Epidermal melanocyte (primary cell): ENCODE data around the gene FBXO48.
"Not testable (repeated sequence)": the region's sequence is repeated elsewhere in the genome, so short reads cannot be mapped to it uniquely, and the experiment has no call there.

ENCODE experiments used
- DNase-seq: peaks from one replicate; pipeline ENCODE4 v3.0.0; 2011; ENCODE audit warnings: low spot score; ENCODE audit not compliant: insufficient read length

Gene FBXO48

DNA sequence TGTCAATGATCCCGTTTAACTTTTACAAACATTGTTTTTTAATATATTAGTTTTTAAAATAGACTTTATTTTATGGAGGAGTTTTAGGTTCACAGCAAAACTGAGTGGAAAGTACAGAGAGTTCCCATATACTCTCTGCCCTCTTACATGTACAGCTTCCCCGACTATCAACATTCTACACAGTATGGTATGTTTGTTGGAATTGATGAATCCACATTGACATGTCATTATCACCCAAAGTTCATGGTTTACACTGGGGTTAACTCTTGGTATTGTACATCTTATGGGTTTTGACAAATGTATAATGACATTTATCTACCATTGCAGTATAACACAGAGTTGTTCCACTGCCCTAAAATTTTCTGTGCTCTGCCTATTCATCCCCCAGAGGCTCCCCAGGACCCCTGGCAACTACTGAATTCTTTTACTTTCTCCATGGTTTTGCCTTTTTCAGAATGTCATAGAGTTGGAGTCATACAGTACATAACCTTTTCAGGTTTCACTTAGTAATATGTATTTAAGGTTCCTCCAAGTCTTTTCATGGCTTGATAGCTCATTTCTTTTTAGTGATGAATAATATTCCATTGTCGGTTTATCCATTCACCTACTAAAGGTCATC, 5.8 kb upstream of the FBXO48 start:
- DNase-seq = no peak

DNA sequence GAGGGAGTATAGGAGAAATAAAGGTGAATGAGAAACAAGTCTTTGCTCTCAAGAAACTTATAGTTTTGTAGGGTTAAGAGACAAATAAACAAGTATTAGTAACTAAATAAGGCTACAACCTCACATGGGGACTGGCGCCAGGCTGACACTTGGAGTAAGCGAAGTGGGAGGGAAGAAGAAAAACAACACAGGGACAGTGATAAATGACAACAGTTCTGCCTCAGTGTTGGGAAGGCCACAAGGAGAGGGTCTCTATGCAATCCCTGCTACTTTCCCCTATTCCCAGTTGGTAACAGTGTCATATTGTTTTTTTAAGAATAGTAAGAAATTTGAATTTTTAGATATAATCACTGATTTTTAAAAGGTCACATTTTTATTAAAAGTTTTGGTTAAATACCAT, 4.3 kb upstream of the FBXO48 start:
- no peak for DNase-seq

DNA sequence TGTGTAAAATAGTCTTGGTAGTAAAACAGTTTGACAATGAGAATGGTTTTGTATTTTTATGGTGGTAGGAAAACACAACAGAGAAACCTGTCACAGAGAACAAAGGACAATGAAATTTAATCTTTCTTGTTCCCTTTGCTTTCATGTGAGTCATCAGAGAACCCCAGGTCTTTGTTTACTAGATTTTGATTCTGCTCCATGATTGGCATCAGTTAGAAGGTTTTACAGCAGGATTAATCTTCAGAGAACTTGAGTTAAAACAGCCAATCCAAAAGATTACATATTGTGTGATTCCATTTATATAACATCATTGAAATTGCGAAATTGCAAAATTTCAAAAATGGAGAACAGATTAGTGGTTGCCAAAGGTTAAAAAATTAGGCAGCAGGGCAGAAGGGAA, 2.8 kb upstream of the FBXO48 start:
- DNase-seq = no peak

DNA sequence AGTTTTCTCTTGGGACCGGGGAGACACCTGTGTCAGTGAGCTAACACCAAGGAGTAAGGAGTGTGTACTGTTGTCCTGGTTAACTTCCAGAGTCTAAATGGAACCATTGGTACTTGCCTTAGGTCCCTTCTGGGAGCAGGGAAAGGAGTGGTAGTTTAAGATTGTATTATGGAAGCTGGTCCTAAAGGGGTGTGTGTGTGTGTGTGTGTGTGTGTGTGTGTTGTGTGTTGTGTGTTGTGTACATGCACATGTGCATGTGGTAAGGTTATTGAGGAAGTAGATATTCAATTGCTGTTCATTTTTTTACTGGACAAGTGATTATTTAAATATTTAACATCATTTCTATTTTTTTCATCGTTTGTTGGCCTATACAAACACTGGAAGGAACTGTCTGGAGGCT, 1.7 kb upstream of the FBXO48 start:
- DNase-seq = no peak

DNA sequence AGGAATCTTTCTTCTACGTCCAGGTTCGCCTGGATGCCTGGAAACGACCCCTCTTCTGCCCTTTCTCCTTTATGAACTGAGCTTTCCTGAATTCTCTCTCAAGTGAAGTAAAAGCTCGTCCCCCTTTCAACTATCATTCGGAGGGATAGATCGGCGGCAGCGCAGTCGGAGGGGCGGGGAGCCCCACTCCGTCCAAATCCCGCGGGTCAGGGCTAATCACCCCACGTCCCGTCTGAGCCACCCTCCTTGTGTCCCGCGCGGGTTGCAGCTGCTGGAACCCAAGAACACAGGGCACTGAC, 367 bp downstream of the FBXO48 start:
- no peak for DNase-seq

DNA sequence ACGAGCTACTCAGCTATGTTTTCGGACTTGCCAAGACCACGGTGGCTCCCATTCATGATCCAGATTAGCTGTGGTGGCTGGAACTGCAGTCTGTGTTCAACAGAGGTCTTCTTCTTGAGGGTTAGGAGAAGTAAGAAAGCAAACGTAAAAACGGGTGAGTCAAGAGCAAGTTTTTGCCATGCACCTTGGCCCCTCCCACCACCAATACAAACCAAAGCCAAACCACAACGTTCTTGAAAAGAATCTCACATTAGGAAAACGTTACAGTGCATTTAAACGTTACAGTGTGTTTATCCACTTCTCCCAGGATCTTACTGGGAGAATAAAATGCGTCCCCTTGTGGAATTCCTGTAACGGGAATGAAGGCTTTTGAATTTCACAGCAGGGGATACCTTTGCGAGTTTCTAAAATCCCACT, 725 bp downstream of the FBXO48 start:
- no peak for DNase-seq

DNA sequence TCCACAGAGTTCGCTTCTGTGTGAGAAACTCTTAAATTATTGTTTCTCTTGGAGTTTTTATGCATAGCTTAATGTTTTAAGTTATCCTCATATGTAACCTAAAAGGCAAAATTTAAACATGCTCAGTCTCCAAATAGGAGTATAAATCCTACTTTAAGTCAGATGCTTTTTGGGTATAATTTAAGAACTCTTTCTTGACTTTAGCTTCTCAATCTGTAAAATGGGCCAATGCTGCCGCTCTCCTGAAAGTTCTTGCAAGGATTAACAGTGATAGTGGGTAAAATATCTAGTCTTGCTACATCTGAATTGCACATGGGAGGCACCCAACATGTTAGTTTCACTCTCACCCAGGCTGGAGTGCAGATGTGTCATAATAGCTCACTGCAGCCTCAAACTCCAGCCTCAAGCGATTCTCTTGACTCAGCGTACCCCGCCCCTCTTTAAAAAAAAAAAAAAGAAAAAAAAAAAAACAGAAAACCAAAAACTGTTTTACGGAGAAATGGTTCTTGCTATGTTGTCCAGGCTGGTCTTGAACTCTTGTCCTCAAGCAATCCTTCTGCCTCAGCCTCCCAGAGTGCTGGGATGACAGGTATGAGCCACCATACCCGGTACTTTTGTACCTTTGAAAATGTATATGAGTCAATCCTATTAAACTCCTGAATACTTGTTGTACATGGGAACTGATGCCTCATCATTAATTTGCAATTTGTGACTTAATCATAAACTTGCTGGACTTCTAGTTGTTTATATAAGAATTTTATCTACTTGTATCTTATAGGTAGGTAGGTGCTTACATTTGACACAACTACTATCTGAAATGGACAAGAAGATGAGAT, 1.8 kb downstream of the FBXO48 start:
- DNase-seq = no peak

DNA sequence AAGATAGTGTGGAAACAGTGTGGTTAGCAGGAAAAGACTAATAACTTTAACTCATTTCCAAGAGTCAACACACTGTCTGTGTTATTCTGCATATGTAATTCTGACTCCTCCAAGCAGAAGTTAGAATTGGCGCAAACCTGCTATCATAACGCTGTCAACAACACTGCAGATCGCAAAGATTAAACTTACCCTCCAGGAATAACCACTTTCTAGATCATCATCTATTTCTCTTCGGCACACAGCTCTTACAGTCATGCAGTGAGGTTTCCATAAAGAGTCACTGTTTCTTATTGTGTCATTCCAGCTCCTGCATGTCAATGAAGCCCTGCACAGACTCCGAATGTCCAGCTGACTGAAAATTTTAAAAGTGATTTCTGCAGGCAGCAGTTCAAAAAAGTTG, 2.4 kb downstream of the FBXO48 start:
- no peak for DNase-seq

DNA sequence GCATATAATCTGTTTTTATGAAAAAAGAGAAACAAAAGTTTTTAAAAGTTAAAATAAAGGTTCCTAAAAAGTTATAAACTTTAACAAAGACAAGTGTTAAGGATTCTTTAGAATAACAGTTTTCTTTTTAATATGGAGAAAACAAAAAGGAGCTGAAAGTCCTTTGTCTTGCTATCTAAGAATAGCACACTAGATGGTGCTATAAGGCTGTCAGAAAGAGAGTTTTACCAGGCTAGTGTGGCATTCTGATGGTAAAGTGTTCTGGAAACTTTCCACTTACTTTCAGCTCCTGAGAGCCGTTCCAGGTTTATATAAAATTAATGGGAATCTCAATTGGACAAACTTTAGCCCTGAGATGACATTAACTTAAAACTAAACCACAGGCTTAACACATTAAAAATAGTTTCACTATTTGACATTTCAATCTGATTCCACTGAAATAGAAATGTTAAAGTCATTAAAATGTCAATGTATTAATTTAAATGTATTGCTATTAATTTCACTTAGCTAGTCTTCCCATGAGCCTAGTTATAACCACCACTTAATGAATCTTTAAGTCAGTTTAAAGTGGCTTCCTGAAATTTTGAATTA, 3.7 kb downstream of the FBXO48 start:
- peak; percentile 57 for DNase-seq

DNA sequence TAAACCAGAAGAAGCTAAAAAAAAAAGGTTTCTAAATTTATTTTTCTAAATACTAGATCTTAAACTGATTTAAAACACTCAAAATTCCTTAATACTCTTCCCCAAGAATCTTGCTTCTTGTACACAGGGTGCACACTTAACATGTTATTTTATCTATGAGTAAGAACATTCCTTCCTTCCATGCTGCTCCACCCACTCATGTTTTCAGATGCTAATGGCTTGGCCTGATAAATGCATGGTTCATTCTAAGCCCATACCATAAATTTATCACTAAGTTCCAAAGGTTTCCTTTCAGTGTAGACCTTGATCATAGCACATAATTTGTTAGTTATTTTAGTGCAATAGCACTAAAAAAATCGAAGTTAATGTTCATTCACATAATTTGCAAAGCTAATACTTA, 8.1 kb downstream of the FBXO48 start:
- no peak for DNase-seq

DNA sequence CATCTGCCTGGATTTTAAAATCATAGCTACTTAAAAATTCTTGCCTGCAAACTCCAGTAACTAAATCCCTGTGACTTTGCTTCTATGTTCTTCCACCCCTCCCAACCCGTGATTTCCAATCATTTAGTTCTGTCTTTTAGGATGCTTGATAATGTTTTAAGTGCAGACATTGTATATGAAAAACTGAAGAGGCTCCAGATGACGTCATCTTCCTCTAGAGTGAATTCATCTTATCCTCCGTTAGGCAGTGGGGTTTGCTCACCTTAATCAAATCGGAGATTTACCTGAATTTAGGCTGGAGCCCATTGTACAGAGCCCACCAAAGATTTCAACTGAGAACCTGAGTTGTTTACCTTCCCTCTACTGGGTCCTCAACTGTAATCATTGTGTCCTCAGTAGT, 10.9 kb downstream of the FBXO48 start:
- DNase-seq = no peak

DNA sequence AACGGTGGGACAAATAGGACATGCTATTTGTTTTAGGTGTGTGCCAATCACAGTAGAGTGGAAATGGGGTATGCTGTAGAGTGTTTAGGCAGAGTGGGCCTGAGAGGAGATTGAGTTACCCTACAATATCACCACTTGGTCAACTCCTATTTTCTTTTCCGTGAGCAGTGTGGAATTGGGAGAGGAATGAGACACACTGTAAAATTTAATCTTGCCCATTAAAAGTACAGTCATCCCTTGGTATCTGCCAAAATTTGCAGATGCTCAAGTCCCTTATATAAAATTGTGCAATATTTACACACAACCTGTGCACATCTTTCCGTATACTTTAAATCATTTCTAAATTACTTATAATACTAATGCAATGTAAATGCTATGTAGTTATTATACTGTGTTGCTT, 12.4 kb downstream of the FBXO48 start:
- DNase-seq = no peak

DNA sequence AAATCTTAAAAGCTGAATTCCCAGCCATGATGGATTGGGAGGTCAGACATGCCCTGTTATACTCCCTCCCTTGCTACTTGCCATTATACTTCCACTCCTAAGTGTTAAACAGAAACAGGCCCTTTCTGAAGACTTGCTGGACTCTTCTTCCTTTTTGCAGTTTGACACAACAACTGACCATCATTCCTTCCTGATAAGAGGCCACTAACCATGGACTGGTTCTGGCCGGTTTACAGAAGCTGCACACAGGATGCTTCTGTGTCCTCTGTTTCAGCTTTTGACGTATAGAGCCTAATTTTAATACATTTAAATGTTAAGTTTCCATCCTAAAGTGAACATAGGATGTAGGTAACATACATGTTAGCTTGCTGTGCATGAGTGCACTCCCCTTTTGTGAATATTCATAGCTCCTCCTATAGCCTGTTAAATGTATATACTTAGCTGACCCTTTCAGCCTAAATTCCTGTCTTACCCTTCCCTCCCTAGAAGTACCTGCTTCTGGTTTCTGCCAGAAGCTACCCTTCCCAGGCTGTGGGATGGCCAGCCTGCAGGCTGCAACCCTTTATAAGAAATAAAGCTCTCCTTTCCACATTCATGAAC, 13.2 kb downstream of the FBXO48 start:
- DNase-seq = no peak

DNA sequence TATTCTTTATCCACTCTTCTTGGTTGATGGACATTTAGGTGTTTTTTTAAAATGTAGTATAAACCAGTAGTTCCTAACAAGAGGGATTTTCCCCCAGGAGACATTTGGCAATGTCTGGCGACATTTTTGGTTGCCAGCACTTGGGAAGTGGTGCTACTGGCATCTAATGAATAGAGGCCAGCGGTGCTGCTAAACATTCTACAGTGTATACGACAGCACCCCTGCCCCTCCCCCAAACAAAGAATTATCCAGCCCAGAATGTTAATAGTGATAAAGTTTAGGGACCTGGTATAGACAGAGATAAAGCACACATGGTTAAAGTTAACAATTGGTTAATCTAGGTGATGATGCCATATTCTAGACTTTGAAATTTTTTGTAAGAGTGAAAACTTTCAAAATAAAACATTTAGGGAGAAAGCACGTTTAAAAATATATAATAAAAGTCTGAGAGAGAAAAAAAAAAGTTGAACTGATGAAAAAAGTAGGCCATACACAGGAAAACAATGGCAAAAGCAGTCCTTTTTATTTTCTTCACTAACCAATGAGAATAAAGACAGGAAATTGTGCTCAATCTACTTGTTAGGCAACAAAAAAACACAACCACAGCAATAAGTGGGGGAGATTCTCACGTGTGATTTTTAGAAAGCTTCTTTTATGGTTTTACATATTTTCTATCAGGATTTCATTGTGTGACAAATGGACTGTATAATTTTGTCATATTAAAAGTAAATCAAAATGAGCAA, 14.8 kb downstream of the FBXO48 start:
- no peak for DNase-seq

DNA sequence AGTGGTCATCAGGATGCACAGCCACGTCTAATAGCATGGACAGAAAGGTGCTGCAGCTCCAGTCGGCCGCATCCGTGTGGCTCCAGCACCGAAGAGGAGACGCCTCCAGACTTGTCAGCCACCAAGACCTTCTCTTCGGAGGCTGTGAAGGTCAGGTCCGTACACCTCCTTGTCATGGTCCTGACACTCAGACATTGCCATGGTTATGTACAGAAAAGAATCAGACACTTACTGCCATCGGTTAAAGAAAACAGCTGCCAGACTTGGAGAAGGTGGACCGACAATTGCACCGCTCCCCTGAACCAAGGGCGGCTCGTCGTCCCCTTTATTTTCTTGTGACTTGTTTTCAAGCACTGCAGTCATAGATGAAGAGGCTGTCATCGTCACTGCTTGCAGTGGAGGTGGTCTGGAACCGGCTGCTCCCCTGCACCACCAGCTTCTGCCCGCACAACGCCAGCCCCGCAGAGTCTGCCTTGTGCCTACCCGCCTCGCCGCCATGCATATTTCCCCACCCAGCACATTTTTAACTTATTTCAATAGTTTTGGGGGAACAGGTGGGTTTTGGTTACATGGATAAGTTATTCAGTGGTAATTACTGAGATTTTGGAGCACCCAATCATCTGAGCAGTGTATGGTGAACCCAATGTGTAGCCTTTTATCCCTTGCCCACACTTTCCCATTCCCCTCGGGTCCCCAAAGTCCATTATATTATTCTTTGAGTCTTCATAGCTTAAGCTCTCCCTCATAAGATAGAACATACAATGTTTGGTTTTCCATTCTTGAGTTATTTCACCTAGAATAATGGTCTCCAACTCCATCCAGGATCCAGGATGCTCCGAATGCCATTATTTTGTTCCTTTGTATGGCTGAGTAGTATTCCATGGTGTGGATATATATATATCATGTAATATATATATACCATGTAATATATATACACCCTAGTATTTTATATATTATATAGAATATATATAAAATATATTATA, 18.1 kb downstream of the FBXO48 start:
- DNase-seq = no peak

DNA sequence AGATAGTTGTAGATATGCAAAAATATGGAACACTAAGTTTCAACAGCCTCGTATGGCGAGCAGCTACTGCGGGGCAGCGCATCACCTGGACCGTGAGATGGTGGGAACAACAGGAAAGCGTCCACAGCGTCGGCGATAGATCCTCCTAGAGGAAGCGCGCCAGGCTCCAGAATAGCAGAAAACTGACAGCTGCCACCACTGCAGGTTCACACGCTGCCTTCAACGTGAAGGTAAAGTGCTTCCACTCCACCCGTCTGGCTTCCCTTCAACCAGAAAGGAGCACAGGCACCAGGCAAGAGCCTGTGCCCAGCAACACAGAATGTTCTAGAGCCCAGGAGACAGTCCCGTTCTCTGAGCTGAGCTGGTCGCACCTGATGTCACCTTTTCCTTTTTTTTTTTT, 20.0 kb downstream of the FBXO48 start:
- DNase-seq = no peak

DNA sequence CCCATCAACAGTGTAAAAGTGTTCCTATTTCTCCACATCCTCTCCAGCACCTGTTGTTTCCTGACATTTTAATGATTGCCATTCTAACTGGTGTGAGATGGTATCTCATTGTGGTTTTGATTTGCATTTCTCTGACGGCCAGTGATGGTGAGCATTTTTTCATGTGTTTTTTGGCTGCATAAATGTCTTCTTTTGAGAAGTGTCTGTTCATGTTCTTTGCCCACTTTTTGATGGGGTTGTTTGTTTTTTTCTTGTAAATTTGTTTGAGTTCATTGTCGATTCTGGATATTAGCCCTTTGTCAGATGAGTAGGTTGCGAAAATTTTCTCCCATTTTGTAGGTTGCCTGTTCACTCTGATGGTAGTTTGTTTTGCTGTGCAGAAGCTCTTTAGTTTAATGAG, 20.7 kb downstream of the FBXO48 start:
- not testable (repeated sequence) for DNase-seq

DNA sequence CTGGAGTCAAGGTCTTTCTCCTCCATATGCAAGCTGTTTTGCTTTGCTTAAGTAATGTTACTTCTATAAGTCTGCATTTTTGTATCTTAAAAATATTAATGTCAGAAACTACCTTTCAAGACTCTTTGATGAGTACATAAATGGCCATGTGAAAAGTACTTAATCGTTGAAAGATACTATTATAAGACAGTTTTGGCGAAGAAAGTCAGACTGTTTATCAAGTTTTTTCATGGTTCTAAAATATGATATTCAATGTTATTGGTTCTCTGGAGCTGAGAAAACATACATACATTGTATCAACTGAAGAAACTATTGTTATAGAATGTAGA, 25.1 kb downstream of the FBXO48 start:
- no peak for DNase-seq

DNA sequence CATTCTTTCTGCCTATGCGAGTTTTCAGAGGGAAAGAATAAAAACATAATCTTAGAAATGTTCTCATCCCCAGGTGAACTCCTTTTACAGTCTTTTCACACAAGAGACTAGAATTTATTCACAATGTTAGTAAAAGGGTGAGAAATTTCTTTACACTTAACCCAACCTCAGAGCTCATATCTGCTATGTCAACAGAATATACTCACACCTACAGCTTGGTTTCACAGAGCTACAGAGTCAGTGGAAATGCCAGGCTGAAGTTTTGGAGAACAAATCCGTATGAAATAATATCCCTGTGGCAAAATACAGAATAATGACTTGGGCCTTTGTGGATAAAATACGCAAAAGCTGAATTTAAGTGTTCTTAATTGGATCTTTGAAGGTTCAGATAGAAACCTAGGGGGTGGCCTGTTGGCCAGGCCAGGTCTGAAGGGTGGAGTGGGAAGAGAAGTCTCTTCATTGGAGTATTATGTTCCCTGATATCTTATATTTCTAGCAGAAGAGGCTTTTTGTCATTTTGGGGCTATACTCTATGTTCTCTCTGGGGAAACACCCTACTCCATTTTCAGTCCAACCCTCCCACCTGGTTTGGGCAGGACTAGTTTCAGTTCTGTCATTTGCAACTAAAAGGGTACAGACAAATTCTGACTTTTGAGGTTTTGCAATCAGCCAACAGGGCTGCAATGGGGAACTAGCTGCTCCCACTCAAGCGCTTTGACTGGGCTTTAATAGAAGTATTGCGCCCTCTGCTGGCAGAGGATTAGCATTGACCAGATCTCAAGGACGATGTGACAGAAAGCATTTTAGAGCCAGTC, 25.7 kb downstream of the FBXO48 start:
- DNase-seq = peak; percentile 61
